ENCODE measurements around the gene MEP1B. TPM values are rescaled to one million over a fixed set of nuclear protein-coding genes. Genes with fewer than 3 reads are reported as not detected.

The MEP1B gene
- polyA plus RNA-seq, 1 of the 3 experiments (the other 2 are of a cell fraction), result not detected

GRCh38 chr18:32252141-32252860, 62.5 kb downstream of the MEP1B start:
- H3K9me3 ChIP-seq, result no peaks in the 10 kb centered on the region
- no peak overlapping the region for H3K4me3 ChIP-seq (ENCODE audit: low read depth in 2 of 2, low read length in 1 of 2)
- no peaks in the 10 kb centered on the region for H3F3A ChIP-seq (replicated peaks; ENCODE audit: insufficient read depth)
- no peak for DNase-seq
- H3K9ac ChIP-seq, result no peak overlapping the region
- H3K27ac ChIP-seq (ENCODE audit: low read depth in 2 of 2, low read length in 1 of 2), result no peak overlapping the region
- no peaks in the 10 kb centered on the region for H3K4me1 ChIP-seq (ENCODE audit: control insufficient read depth in 1 of 2, insufficient read depth in 2 of 2, low read depth in 1 of 2, low read length in 1 of 2)
- H3K27me3 ChIP-seq (ENCODE audit: insufficient read depth), result no peaks in the 10 kb centered on the region; the same call in 1 of the 2 replicates
- TF ChIP-seq EZH2phosphoT487 (IDR thresholded peaks at IDR 0.05; ENCODE audit: borderline replicate concordance, low read depth), result no peak
- no peak for TF ChIP-seq RAD21 (IDR thresholded peaks at IDR 0.05; ENCODE audit: low read length)
- no peak for TF ChIP-seq ZBTB33 (IDR thresholded peaks at IDR 0.05; ENCODE audit: borderline replicate concordance, low read depth)
- no peak for TF ChIP-seq EP300 (IDR thresholded peaks at IDR 0.05; ENCODE audit: borderline replicate concordance in 1 of 2, low read depth in 1 of 2, low read length in 1 of 2)
- TF ChIP-seq, protein P1, sequence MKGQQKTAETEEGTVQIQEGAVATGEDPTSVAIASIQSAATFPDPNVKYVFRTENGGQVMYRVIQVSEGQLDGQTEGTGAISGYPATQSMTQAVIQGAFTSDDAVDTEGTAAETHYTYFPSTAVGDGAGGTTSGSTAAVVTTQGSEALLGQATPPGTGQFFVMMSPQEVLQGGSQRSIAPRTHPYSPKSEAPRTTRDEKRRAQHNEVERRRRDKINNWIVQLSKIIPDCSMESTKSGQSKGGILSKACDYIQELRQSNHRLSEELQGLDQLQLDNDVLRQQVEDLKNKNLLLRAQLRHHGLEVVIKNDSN (IDR thresholded peaks at IDR 0.05; ENCODE audit: borderline replicate concordance, low read depth), result no peak
- TF ChIP-seq SIN3A (IDR thresholded peaks at IDR 0.05; ENCODE audit: borderline replicate concordance, low read depth, low read length), result no peak
- no peak for TF ChIP-seq TAF1 (IDR thresholded peaks at IDR 0.05; ENCODE audit: borderline replicate concordance, low read depth, low read length)
- TF ChIP-seq TEAD4 (IDR thresholded peaks at IDR 0.05; ENCODE audit: borderline replicate concordance, insufficient read depth), result no peak
- no peak for TF ChIP-seq POLR2AphosphoS5 (IDR thresholded peaks at IDR 0.05; ENCODE audit: low read depth, low read length)
- no peak for TF ChIP-seq FOXJ3 (CRISPR knock-in tag; IDR thresholded peaks at IDR 0.05)
- TF ChIP-seq, protein P2, sequence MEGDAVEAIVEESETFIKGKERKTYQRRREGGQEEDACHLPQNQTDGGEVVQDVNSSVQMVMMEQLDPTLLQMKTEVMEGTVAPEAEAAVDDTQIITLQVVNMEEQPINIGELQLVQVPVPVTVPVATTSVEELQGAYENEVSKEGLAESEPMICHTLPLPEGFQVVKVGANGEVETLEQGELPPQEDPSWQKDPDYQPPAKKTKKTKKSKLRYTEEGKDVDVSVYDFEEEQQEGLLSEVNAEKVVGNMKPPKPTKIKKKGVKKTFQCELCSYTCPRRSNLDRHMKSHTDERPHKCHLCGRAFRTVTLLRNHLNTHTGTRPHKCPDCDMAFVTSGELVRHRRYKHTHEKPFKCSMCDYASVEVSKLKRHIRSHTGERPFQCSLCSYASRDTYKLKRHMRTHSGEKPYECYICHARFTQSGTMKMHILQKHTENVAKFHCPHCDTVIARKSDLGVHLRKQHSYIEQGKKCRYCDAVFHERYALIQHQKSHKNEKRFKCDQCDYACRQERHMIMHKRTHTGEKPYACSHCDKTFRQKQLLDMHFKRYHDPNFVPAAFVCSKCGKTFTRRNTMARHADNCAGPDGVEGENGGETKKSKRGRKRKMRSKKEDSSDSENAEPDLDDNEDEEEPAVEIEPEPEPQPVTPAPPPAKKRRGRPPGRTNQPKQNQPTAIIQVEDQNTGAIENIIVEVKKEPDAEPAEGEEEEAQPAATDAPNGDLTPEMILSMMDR (IDR thresholded peaks at IDR 0.05), result no peak
- TF ChIP-seq JUND (IDR thresholded peaks at IDR 0.05), result no peak
- TF ChIP-seq, protein P3, sequence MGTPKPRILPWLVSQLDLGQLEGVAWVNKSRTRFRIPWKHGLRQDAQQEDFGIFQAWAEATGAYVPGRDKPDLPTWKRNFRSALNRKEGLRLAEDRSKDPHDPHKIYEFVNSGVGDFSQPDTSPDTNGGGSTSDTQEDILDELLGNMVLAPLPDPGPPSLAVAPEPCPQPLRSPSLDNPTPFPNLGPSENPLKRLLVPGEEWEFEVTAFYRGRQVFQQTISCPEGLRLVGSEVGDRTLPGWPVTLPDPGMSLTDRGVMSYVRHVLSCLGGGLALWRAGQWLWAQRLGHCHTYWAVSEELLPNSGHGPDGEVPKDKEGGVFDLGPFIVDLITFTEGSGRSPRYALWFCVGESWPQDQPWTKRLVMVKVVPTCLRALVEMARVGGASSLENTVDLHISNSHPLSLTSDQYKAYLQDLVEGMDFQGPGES (IDR thresholded peaks at IDR 0.05; ENCODE audit: low read depth, low read length), result no peak
- no peak for TF ChIP-seq RFX5 (IDR thresholded peaks at IDR 0.05; ENCODE audit: low read length)
- no peak for TF ChIP-seq RCOR1 (IDR thresholded peaks at IDR 0.05; ENCODE audit: low read length)
- no peak for TF ChIP-seq NFIC (IDR thresholded peaks at IDR 0.05; ENCODE audit: borderline replicate concordance)
- TF ChIP-seq SMC3 (IDR thresholded peaks at IDR 0.05; ENCODE audit: low read depth, low read length), result no peak
- TF ChIP-seq MXI1 (IDR thresholded peaks at IDR 0.05; ENCODE audit: low read depth, low read length), result no peak
- no peak for TF ChIP-seq MEF2A (IDR thresholded peaks at IDR 0.05; ENCODE audit: borderline replicate concordance, low read depth)
- TF ChIP-seq MAX (IDR thresholded peaks at IDR 0.05; ENCODE audit: low read depth), result no peak
- H3K9me2 ChIP-seq, result 0 out of 2 replicates have a peak, but pooled peaks cover 2% of the 10 kb centered on the region
- no peaks in the 10 kb centered on the region for H4K20me1 ChIP-seq (ENCODE audit: insufficient read depth)
- CTCF ChIA-PET, result interaction anchor here (1.0 to 2.0 kb wide), 5 partner anchors 15 to 289 kb away, joined by 3 to 8 read pairs (median 3); partner anchors contain the start of gene GAREM1
- no peak overlapping the region for H2AFZ ChIP-seq (ENCODE audit: low read depth)
- H3K79me2 ChIP-seq (ENCODE audit: insufficient read depth), result no peaks in the 10 kb centered on the region
- H3K4me2 ChIP-seq, result no peak overlapping the region
- 31% methylated on average over 6 of the region's 8 CpGs for WGBS (ENCODE audit: low lambda C conversion rate)
- no peaks in the 10 kb centered on the region for H3K36me3 ChIP-seq (replicated peaks in 1 of 2; ENCODE audit: control insufficient read depth in 1 of 2, insufficient read depth in 2 of 2, low read length in 1 of 2)
- POLR2A ChIA-PET, result no interaction called here

All from SK-N-SH (cell line).